ENCODE results near the gene RETN.

- TF ChIP-seq SIRT6 (IDR thresholded peaks at IDR 0.05; ENCODE audit: low read length) (no peak), NANOG (IDR thresholded peaks at IDR 0.05; ENCODE audit: insufficient read depth, low read depth, low read length, poor library complexity, severe bottlenecking) (no peak), POLR2AphosphoS5 (IDR thresholded peaks at IDR 0.05; ENCODE audit: low read depth, low read length) (no peak), CTCF (IDR thresholded peaks at IDR 0.05; ENCODE audit: control extremely low read depth in 1 of 3, insufficient read depth in 1 of 3, low read depth in 1 of 3, low read length in 3 of 3) (no peak), MAX (IDR thresholded peaks at IDR 0.05) (no peak), CHD1 (IDR thresholded peaks at IDR 0.05; ENCODE audit: low read depth, low read length) (no peak), SAP30 (IDR thresholded peaks at IDR 0.05; ENCODE audit: insufficient read depth, insufficient replicate concordance, low read length) (no peak), SP1 (IDR thresholded peaks at IDR 0.05; ENCODE audit: low read depth, low read length) (no peak)
These were observed 20.3 kb downstream of the RETN start for GRCh38 chr19:7689165-7689564.

Data from H1 (cell line).